GM11168 (cell line): ENCODE results near the gene ADH7.
"Not testable (repeated sequence)": the region's sequence is repeated elsewhere in the genome, so short reads cannot be mapped to it uniquely, and the experiment has no call there.

ENCODE experiments used
- in situ Hi-C: fragments of 300-500 bp; cut with MboI; formaldehyde crosslinking; loops from one replicate; pipeline ENCODE4 v1.12.0; 2022; ENCODE audit warnings: low sequenced_read_pairs; ENCODE audit not compliant: unreplicated experiment

ADH7 gene

GRCh38 chr4:99382745-99383360, 52.3 kb downstream of the ADH7 start:
- in situ Hi-C loops = no loop called here

DNA sequence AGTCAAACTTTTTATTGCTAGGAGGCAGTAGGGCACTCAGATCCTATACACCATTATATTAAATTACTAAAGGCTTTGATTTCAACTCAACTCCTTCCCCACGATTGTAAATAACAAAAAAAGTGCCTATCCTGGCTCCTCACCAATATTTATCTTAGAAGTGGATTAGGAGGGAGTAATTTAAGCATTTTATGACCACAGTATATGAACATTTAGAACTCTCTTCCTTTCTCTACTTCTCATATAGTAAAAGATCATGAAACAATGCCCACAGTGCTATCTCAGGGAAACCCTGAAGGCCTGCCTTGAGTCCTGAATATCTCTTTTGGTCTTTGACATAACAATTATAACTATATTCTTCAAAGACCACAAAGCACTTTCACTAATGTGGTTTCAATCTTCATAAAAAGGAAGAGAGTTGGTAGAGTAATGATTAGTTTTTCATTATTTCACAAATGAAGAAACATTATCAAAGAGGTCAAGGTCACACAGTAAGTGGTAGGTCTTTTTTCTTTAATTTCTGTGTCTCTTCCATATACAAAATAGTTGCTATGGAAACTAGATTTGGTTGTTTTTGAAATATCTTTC, 53.5 kb downstream of the ADH7 start:
- in situ Hi-C loops = no loop called here

DNA sequence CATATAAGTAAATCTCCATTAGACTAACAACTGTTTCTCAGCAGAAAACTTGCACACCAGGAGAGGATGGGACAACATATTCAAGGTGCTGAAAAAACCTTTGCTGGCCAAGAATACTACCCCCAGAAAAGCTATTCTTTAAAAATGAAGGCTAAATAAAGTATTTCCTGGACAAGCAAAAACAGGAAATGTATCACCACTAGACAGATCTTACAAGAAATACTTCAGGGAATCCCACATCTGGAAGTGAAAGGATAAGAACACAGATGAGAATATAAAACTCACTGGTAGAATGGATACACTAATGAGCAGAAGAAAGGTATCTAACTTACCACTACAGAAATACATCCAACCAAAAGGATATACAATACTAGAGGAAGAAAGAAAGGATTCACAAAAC, 55.6 kb downstream of the ADH7 start:
- in situ Hi-C loops = no loop called here

DNA sequence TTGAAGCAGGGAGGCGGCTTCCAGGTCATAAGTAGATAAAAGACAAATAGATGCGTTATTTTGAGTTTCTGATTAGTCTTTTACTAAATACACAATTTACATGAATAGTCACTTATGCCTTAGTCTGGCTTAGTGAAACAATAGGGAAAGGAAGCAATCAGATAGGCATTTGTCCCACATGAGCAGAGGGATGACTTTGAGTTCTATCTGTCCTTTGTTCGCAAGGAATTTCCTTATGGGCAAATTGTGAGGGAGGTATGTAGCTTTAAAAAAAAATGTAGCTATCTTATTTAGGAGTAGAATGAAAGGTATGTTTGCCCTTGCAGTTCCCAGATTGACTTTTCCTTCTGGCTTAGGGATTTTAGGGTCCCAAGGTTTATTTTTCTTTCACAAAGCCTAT, 56.3 kb downstream of the ADH7 start:
- in situ Hi-C loops = no loop called here

- in situ Hi-C loops = not testable (repeated sequence)
Observed at GRCh38 chr4:99377341-99377740, 57.8 kb downstream of the ADH7 start.

GRCh38 chr4:99372464-99372863, 62.7 kb downstream of the ADH7 start:
- in situ Hi-C loops = not testable (repeated sequence)

DNA sequence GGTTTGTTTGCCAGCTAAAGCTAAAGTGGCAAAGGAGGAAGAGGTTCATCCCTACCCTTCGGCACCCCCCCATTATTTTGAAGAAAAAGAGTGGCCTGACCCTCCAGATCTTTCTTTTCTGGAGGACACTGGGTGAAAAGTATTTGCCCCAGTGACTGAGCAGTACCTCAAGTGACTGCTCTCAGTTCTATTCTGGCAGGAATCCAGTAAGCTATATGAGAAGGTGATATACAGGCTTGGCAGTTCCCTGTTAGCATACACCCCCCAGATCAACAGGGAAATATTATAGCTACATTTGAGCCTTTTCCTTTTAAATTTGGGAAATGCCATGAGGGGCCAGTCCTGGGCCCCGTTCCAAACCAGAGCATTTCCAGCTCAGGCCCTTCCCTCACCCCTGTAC, 67.3 kb downstream of the ADH7 start:
- in situ Hi-C loops = not testable (repeated sequence)

DNA sequence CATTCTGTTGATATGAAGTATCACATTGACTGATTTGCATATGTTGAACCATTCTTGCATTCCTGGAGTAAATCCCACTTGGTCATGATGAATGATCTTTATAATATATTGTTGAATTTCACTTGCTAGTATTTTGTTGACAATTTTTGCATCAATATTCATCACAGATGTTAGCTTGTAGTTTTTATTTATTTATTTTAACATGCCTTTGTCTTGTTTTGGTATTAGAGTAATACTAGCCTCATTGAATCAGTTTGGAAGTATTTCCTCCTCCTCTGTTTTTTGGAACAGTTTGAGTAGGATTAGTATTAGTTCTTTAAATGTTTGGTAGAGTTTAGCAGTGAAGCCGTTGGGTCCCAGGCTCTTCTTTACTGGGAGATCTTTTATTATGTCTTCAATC, 68.7 kb downstream of the ADH7 start:
- in situ Hi-C loops = no loop called here

DNA sequence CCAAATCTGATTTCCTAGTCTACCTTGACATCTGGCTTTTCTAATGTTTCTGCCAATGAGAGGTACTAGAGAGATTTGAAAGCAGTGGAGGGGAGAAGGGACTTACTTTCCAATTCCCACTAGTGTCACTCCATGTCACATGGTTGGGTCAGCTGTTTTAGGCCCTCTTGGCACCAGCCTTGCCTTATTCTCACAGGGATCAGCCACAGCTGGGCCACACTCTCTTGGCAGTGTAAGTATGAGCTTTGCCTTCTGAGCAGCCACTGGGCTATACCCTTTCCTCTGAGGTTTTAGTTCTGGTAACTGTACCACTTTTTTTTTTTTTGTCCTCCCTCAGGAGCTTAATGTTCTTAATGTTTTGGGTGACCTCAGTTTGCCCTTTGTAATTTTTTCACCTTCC, 72.4 kb downstream of the ADH7 start:
- in situ Hi-C loops = no loop called here
